GM19240 (cell line): ENCODE measurements around the gene GEMIN4.
"Not testable (repeated sequence)": the region's sequence is repeated elsewhere in the genome, so short reads cannot be mapped to it uniquely, and the experiment has no call there.

ENCODE experiments used
- DNase-seq: peaks from one replicate; pipeline ENCODE4 v3.0.0; 2011; ENCODE audit warnings: low spot score; ENCODE audit not compliant: insufficient read length

The GEMIN4 gene

GRCh38 chr17:781805-782731 lies 30.0 kb upstream of the GEMIN4 start, which contains the start of the genes GLOD4 and MRM3:
Gene GLOD4 (minus strand): TSS chr17:782280. CDS start chr17:782255, 25 bp downstream.
Gene MRM3 (plus strand): TSS chr17:782353. CDS start chr17:782379, 26 bp downstream.
- DNase-seq = peak; percentile 92

GRCh38 chr17:778096-778495 lies 26.0 kb upstream of the GEMIN4 start:
- DNase-seq = no peak

DNA sequence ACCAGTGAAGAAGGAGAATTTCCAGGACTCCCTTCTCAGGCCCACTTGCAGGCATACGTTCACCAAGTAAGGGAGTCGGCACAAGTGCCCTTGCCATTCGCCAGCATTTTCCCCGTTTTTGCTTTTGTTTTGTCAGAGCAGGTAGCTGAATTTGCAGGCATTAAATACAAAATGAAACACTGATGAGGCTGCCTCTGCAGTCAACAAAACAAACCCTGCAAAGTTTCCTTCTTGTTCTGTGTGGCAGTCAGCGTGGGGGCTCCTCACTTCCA lies 22.2 kb upstream of the GEMIN4 start:
- no peak for DNase-seq

DNA sequence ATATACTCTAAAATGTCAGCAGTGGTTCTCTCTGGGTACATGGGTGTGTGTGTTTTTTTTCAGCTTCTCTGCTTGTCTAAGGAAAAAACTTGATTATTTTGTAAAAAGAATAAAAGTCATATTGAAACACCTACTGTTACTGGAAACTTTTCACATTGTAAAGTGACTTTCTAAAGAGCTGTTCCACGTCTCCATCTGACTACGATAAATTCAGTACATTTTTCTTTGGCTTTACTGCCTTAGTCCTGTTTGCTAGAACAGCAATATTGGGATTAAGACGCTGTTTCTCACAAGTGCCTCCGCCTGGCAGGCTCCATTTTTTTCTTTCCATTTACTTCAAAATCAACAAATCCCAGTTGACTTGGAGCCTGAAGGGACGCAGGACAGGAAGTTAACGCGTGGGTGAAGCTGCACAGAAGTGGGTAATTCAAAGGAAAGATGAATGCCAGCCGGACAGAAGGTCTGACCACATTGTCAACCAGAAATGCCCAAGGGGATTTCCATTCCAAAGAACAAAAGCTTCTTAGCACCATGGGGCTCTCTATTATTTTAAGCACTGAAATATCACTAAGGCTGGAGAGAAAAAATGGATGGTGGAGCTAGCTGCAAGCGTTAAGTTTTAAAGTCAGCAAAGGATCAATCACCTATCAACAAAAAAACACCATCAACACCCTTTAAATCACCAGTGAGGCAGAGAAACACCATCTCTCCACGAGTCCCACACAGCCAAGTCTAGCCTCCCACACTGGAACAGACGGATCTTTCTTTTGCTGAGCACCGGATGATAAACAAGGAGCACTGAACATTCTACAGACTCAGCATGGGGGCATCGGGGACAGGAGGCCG lies 21.6 kb upstream of the GEMIN4 start:
- DNase-seq = no peak

DNA sequence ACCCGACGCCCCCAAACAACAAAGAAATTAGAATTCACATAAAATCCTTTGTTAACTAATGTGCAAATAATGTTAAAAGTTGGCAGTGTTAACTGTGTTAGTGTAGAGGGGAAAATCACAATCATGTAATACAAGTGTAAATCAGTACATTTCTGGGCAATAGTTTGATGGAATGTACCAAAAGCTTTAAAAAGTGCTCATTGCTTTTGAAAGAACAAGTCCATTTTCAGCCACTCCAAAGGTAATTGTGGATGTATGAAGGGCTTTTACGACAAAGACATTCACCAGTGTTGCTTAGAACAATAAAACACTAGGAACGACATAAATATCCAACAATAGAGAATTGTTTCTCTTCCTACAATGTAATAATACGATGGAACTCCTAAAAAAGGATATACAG lies 21.0 kb upstream of the GEMIN4 start:
- no peak for DNase-seq

- no peak for DNase-seq
These were observed 15.0 kb upstream of the GEMIN4 start for GRCh38 chr17:767076-767475.

GRCh38 chr17:760371-760770 lies 8.3 kb upstream of the GEMIN4 start:
- DNase-seq = no peak

DNA sequence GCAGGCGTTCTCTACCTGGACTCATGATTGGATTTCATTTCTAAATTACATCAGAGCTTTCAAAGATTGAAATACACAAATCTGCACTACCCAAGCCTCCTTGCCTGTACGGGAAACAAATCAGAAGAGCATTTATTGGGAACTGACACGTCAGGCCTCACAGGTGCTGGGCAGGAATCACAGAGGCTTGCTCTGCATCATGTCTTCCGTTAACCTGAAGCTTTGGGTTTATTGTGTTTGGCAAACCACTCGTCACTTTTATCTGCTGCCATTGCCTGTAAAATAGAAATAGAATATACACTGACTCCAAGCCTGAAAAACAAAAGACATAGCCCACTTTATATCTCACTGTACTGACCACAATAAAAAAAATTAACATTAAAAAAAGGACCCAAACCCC lies 7.9 kb upstream of the GEMIN4 start:
- DNase-seq = no peak

DNA sequence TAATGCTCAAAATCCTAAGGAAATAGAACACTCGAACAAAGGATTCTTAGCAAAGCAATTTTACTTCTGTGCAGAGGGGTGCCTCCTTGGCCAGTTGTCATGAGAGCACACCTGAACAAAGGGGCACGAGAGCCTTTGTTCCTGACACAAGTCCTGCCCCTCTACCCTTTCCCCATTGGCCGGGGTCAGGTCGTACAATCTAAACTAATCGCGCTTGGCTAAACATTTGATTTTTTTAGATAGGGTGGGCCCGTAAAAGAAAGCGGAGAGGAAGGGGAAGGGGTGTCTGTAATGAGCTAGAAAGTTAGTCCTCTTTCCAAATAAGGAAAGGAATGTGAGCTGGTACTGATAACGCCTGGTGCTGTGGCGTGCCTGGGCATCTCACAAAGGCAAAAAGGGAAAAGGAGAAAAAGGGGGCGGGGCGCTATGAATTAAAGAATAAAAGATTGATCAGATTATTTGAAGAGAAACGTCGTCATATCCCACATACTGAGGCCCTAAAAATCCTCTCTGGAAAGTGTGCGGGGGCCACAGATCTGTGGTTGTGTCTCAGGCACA lies 4.0 kb upstream of the GEMIN4 start:
- DNase-seq = not testable (repeated sequence)

DNA sequence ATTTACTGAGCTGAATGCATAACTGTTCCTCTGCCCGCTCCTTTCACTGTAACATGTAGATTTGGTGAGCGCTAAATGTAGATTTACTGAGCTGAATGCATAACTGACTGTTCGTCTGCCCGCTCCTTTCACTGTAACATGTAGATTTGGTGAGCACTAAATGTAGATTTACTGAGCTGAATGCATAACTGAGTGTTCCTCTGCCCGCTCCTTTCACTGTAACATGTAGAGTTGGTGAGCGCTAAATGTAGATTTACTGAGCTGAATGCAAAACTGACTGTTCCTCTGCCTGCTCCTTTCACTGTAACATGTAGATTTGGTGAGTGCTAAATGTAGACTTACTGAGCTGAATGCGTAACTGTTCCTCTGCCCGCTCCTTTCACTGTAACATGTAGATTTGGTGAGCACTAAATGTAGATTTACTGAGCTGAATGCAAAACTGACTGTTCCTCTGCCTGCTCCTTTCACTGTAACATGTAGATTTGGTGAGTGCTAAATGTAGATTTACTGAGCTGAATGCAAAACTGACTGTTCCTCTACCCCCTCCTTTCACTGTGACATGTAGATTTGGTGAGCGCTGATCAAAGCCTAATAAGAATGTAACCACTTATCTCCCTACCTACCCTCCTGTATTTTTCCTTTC lies 3.4 kb upstream of the GEMIN4 start:
- not testable (repeated sequence) for DNase-seq

- no peak for DNase-seq
These were observed 1.4 kb upstream of the GEMIN4 start for GRCh38 chr17:753418-753817.

DNA sequence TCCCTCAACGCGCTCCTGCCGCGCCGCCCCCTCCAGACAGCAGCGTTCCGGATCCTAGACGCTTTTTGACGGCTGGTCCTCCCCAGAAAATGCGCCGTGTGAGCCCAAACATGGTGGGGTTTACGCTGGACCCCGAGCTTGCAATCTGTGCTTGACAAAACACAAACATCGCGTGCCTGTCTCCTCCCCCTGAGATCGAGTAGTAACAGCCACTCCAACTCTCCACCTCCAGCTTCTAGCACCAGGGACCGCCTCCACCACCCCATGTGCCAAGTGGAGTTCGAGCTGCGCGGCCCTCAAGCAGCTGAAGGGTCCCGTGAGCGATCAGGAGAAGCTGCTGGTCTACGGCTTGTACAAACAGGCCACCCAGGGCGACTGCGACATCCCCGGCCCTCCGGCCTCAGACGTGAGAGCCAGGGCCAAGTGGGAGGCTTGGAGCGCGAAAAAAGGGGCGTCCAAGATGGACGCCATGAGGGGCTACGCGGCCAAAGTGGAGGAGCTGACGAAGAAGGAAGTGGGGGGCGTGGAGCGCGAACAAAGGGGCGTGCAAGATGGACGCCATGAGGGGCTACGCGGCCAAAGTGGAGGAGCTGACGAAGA lies 656 bp upstream of the GEMIN4 start:
- no peak for DNase-seq

DNA sequence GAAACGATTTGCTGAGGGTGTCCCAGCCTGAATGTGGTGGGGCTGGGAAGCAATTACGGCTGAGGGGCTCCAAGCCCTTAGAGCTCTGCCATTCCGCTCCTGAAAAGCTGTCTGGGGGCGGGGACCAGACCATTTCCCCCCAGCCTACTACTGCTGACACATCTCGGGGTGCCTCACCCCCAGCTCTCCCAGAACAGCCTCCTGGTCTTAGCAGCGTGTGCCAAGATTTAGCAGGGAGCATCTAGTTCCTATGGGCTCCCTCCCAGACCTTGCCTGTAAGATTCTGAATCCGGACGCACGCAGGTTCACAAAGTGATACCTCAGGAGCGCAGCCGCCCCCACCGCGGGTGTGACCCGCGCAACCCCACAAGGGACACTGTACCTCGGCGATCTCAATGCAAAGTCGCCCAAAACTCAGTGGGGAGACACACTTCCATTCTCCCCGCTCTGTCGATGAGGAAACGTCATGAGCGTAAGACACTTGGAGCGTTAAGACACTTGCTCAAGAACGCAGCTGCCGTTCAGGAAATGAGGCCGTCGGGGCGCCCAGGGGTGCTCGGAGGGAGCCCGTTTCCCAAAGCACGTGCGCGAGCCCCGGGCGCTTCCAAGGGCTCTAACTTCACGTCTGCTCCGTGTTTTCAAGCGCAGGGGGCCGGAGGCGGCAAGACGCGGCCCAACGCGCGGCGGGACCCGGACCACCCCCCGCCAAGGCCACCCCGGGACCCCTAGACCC lies 629 bp downstream of the GEMIN4 start:
- no peak for DNase-seq

DNA sequence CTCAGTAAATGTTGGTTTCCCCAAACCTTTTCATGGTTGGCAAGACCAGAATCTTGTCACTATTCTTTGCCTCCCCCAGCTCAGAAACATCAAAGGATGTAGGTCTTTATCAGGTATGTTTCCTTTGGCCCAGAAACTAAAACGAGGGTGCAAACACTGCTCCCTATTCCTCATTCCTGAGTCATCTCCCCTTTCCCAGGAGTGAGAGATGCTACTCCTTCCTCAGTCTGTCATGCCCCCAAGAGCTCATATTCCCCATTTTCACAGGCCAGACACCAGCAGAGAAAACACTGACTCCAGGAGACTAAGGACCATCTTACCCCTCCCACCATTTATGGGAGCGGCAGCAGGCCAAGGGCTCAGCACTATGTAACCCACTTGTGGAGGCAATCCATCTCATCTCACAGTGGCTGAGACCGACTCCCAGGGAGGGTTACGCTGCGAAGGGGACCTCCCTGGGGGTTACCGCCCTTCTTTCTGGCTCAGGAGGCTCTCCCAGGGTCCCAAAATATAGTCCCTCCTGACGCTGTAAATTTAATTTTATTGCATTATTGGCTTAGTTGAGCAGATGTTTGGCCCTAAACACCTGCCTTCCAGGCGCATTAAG lies 1.5 kb downstream of the GEMIN4 start:
- no peak for DNase-seq

GRCh38 chr17:749359-749758 lies 2.7 kb downstream of the GEMIN4 start:
- not testable (repeated sequence) for DNase-seq

DNA sequence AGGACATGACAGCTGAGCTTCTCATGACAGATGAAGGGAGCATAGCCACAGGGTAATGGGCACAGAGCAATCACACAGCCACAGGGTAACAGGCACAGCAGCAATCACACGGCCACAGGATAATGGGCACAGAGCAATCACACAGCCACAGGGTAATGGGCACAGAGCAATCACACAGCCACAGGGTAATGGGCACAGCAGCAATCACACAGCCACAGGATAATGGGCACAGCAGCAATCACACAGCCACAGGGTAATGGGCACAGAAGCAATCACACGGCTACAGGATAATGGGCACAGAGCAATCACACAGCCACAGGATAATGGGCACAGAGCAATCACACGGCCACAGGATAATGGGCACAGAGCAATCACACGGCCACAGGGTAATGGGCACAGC lies 3.5 kb downstream of the GEMIN4 start:
- not testable (repeated sequence) for DNase-seq

DNA sequence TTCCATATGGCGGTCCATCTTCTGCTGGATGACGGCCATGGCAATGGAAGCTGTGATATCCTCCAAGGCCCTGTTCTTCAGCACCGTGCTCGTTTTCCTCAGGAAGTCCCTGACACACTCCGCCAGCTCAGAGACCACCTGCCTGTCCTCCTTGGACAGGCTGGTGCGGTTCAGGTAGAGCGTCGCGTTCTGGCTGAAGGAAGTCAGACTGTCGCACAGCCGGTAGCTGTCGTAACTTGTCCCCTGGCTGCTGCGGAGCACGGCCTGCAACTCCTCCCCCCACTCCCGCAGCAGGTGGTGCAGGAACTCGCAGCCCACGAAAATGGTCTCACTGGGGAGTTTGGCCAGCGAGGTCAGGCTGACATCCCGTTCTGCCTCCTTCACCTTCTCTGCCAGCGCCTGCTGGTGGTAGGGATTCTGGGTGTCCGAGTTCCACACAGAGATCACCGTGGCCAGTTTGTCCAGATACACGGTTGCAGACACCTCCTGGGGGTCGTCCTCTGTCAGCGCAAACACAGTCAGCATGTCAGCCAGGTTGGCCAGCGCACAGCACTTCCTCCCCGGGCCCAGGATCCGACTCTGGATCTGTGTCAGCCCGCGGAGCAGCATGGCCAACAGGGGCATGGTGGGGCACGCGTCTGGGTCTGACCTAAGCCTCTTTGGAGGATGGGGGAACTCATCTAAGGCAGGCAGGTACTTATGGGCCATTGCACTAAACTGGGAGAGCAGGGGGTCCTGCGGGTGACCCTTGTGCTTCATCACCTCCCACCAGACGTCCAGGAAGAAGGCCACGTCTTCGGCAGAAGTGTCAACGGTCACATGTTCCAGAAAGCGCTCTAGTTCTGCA lies 5.1 kb downstream of the GEMIN4 start:
- DNase-seq = no peak

DNA sequence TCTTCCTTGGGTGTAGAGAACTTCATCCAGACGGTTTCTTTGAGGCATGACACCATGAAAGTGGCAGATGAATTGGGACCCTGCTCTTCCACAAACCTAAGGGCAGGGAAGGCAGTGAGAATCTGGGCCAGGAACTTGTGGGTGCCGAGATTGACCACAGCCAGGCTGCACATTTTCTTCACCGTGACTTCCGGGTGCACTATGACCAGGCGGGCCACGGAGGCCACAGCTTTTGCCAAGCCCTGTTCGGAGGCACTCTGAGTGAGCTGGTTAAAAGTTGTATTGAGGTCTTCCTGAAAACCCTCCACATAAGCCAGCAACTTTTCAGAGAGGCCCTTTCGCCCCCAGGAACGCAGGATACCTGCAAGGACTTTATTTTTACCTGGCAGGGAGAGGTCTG lies 5.9 kb downstream of the GEMIN4 start:
- no peak for DNase-seq

- no peak for DNase-seq
These were observed 6.7 kb downstream of the GEMIN4 start for GRCh38 chr17:745406-745805.
